ENCODE measurements around the gene THRA. TPM values are rescaled to one million over a fixed set of nuclear protein-coding genes. Genes with fewer than 3 reads are reported as not detected.

The THRA gene
- total and polyA plus RNA-seq, 2 donors (not counting 3 experiments of a cell fraction or from before 2014, with no cell fraction given) = 17.4 to 29.6 TPM

DNA sequence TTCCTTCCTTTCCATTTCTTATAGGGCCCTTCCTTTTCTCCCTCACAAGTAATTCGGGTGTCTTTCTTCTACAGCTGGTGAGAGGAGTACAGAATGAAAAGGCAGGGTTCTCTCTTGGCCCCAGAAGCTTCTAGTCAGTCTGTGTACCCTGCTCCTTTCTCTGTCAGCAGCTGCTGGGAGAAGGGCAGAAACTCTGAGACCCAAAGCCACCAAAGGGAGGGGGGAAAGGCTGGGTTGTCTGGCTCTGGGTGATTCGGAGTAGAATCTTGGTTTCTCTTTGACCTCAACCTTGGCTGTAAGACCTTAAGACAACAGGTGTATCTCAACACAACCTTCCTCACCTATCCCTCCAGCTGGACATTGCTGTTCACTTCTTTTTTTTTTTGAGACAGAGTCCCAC lies 40.9 kb downstream of the THRA start:
- no peaks in the 10 kb centered on the region for H4K20me1 ChIP-seq (replicated peaks; ENCODE audit: control insufficient read depth, extremely low read depth, insufficient read depth, low read length)
- H3K9me1 ChIP-seq (replicated peaks; ENCODE audit: control insufficient read depth, extremely low read depth, insufficient read depth, low read length) = no peaks in the 10 kb centered on the region
- intact Hi-C loops (cut with micrococcal nuclease) (no loop called here), dilution Hi-C loops (cut with MboI; ENCODE audit: extremely low pct_ligation_motif_present, low sequenced_read_pairs) (no loop called here)
- no peak for DNase-seq (ENCODE audit: low read depth, low spot score)
- no peaks in the 10 kb centered on the region for H3K9me3 ChIP-seq (replicated peaks; ENCODE audit: control insufficient read depth, insufficient read depth, low read length)
- ChIA-PET POLR2A (no interaction called here), CTCF (interaction anchor here (0.8 to 1.8 kb wide), 4 partner anchors 9 to 82 kb away, joined by 3 to 22 read pairs (median 4); no protein-coding TSS in a partner anchor)
- no peaks in the 10 kb centered on the region for H3K36me3 ChIP-seq (ENCODE audit: control insufficient read depth in 2 of 2, extremely low read depth in 1 of 2, insufficient read depth in 2 of 2, low read length in 2 of 2)
- no peak for FAIRE-seq
- no peak overlapping the region for H3K4me2 ChIP-seq (ENCODE audit: insufficient read depth, low read length)
- H3K4me1 ChIP-seq (ENCODE audit: control insufficient read depth, extremely low read depth, insufficient read depth, low read length) = peaks cover 39% of the 10 kb centered on the region
- H3K79me2 ChIP-seq (ENCODE audit: control insufficient read depth, insufficient read depth, low read length) = no peaks in the 10 kb centered on the region
- BruUV-seq (replicated peaks) = no TSS peak
- H3K9ac ChIP-seq (replicated peaks; ENCODE audit: extremely low read depth, insufficient read depth, low read length) = no peak overlapping the region
- H2AFZ ChIP-seq (ENCODE audit: low read depth, low read length) = no peak overlapping the region
- H3K4me3 ChIP-seq (replicated peaks in 1 of 3; ENCODE audit: insufficient read depth in 1 of 3, low read depth in 1 of 3, low read length in 3 of 3) = no peak overlapping the region
- TF ChIP-seq POLR2AphosphoS5 (IDR thresholded peaks at IDR 0.05; ENCODE audit: insufficient read depth, low read depth, low read length) = no peak
- no peak for TF ChIP-seq POLR2A (IDR thresholded peaks at IDR 0.05; ENCODE audit: low read depth, low read length)
- TF ChIP-seq EZH2 (IDR thresholded peaks at IDR 0.05; ENCODE audit: borderline replicate concordance, low read depth, low read length, severe bottlenecking) = no peak
- no peak for TF ChIP-seq FOS (IDR thresholded peaks at IDR 0.05; ENCODE audit: borderline replicate concordance, insufficient read depth, low read length)
- TF ChIP-seq, protein P1, sequence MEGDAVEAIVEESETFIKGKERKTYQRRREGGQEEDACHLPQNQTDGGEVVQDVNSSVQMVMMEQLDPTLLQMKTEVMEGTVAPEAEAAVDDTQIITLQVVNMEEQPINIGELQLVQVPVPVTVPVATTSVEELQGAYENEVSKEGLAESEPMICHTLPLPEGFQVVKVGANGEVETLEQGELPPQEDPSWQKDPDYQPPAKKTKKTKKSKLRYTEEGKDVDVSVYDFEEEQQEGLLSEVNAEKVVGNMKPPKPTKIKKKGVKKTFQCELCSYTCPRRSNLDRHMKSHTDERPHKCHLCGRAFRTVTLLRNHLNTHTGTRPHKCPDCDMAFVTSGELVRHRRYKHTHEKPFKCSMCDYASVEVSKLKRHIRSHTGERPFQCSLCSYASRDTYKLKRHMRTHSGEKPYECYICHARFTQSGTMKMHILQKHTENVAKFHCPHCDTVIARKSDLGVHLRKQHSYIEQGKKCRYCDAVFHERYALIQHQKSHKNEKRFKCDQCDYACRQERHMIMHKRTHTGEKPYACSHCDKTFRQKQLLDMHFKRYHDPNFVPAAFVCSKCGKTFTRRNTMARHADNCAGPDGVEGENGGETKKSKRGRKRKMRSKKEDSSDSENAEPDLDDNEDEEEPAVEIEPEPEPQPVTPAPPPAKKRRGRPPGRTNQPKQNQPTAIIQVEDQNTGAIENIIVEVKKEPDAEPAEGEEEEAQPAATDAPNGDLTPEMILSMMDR (IDR thresholded peaks at IDR 0.05; ENCODE audit: extremely low read depth in 1 of 2, insufficient read depth in 1 of 2, low read depth in 1 of 2, low read length in 2 of 2) = no peak
- TF ChIP-seq, protein P2, sequence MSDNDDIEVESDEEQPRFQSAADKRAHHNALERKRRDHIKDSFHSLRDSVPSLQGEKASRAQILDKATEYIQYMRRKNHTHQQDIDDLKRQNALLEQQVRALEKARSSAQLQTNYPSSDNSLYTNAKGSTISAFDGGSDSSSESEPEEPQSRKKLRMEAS (IDR thresholded peaks at IDR 0.05; ENCODE audit: insufficient read depth, insufficient read length) = no peak
- TF ChIP-seq GATA2 (IDR thresholded peaks at IDR 0.05; ENCODE audit: insufficient read depth, insufficient read length, low read depth, low read length) = no peak
- no peak for TF ChIP-seq MYC (IDR thresholded peaks at IDR 0.05; ENCODE audit: low read depth, low read length)
- no peak for TF ChIP-seq JUN (IDR thresholded peaks at IDR 0.05; ENCODE audit: borderline replicate concordance, insufficient read depth, insufficient read length, low read depth)
- H3K27ac ChIP-seq (ENCODE audit: insufficient read depth, low read depth, low read length) = no peak overlapping the region
- no peaks in the 10 kb centered on the region for H3K27me3 ChIP-seq (ENCODE audit: control insufficient read depth in 2 of 2, insufficient read depth in 2 of 2, low read length in 2 of 2)

Measured in endothelial cell of umbilical vein (primary cell).